HG03039 (cell line): ENCODE results near the gene PFKFB3.
"Not testable (repeated sequence)": the region's sequence is repeated elsewhere in the genome, so short reads cannot be mapped to it uniquely, and the experiment has no call there.

Experiments used
- ATAC-seq: cut with Tn5 transposase; IDR thresholded peaks from one replicate; pipeline ENCODE4 v1.9.1; 2021; ENCODE audit warnings: mild to moderate bottlenecking, moderate library complexity; ENCODE audit not compliant: unreplicated experiment

The PFKFB3 gene

DNA sequence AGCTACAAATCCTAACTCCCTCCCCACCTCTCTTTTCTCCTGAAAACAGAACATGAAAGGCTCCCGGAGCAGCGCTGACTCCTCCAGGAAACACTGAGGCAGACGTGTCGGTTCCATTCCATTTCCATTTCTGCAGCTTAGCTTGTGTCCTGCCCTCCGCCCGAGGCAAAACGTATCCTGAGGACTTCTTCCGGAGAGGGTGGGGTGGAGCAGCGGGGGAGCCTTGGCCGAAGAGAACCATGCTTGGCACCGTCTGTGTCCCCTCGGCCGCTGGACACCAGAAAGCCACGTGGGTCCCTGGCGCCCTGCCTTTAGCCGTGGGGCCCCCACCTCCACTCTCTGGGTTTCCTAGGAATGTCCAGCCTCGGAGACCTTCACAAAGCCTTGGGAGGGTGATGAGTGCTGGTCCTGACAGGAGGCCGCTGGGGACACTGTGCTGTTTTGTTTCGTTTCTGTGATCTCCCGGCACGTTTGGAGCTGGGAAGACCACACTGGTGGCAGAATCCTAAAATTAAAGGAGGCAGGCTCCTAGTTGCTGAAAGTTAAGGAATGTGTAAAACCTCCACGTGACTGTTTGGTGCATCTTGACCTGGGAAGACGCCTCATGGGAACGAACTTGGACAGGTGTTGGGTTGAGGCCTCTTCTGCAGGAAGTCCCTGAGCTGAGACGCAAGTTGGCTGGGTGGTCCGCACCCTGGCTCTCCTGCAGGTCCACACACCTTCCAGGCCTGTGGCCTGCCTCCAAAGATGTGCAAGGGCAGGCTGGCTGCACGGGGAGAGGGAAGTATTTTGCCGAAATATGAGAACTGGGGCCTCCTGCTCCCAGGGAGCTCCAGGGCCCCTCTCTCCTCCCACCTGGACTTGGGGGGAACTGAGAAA, 30.4 kb downstream of the PFKFB3 start:
- no peak for ATAC-seq

- ATAC-seq = no peak
These were observed 31.1 kb downstream of the PFKFB3 start for GRCh38 chr10:6233725-6234277.

DNA sequence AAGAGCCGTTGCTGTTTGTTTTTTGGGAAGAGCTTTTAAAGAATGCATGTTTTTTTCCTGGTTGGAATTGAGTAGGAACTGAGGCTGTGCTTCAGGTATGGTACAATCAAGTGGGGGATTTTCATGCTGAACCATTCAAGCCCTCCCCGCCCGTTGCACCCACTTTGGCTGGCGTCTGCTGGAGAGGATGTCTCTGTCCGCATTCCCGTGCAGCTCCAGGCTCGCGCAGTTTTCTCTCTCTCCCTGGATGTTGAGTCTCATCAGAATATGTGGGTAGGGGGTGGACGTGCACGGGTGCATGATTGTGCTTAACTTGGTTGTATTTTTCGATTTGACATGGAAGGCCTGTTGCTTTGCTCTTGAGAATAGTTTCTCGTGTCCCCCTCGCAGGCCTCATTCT, 31.6 kb downstream of the PFKFB3 start:
- no peak for ATAC-seq

- no peak for ATAC-seq
These were observed 33.8 kb downstream of the PFKFB3 start for GRCh38 chr10:6236349-6237198.

GRCh38 chr10:6237199-6237530, 34.4 kb downstream of the PFKFB3 start:
- no peak for ATAC-seq

DNA sequence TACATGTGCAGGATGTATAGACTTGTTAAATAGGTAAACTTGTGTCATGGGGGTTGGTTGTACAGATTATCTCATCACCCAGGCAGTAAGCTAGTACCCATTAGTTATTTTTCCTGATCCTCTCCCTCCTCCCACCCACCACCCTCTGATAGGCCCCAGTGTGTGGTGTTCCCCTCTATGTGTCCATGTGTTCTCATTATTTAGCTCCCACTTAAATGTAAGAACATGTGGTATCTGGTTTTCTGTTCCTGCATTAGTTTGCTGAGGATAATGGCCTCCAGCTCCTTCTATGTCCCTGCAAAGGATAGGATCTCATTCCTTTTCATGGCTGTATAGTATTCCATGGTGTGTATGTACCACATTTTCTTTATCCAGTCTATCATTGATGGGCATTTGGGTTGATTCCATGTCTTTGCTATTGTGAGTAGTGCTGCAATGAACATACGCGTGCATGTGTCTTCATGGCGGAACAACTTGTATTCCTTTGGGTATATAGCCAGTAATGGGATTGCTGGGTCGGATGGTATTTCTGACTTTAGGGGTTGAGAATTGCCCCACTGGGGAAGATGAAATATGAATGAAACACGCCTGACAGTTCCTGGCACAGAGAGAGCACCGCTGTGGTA, 36.0 kb downstream of the PFKFB3 start:
- ATAC-seq = not testable (repeated sequence)

- no peak for ATAC-seq
These were observed 36.7 kb downstream of the PFKFB3 start for GRCh38 chr10:6239213-6239991.

DNA sequence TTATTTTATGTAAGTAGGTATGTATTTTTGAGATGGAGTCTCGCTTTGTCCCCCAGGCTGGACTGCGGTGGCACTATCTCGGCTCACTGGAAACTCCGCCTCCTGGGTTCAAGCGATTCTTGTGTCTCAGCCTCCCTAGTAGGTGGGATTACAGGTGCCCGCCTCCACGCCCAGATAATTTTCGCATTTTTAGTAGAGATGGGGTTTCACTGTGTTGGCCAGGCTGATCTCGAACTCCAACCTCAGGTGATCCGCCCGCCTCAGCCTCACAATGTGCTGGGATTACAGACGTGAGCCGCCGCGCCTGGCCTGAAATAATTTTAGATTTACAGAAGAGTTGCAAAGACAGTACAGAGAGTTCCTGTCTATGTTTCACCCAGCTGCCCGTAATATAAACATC, 37.5 kb downstream of the PFKFB3 start:
- no peak for ATAC-seq

DNA sequence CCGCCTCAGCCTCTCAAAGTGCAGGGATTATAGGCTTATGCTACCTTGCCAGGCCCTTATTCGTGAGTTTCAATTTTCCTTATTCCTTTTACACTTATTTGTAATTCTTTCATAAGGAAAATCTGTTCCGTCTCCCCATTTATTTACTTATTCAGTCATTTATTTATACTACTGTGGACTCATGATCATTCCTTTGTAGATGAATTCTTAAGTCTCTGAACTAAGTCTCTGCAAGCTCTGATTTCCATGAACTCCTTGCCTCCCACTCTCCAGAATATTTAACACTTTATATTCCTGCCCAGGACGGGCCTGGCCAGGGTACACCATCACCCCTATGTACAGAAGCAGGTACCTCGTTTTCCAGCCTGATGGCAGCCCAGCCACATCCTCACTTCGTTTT, 39.4 kb downstream of the PFKFB3 start:
- ATAC-seq = no peak

DNA sequence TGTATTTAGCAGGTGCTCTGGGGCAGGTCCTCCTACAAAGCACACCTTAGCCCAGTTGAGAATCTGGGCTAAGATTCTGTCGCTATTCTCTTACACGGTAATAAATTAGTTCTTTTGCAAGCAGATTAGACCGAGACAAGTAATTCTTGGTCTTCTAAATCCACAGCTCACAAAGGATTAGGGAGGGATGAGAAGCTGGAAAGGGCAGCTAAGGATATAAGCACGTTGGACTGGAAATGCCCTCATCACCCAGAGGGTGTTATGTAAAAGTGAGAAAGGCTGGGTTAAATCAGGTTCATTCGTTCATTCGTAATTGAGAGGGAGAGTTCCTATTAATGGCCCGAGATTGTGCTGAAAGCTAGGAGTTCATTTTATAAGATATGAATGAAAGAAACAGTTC, 41.8 kb downstream of the PFKFB3 start:
- no peak for ATAC-seq

- no peak for ATAC-seq
These were observed 44.4 kb downstream of the PFKFB3 start for GRCh38 chr10:6247041-6247712.

GRCh38 chr10:6248908-6249307, 46.2 kb downstream of the PFKFB3 start:
- ATAC-seq = not testable (repeated sequence)

- ATAC-seq = no peak
These were observed 47.0 kb downstream of the PFKFB3 start for GRCh38 chr10:6249698-6250097.

DNA sequence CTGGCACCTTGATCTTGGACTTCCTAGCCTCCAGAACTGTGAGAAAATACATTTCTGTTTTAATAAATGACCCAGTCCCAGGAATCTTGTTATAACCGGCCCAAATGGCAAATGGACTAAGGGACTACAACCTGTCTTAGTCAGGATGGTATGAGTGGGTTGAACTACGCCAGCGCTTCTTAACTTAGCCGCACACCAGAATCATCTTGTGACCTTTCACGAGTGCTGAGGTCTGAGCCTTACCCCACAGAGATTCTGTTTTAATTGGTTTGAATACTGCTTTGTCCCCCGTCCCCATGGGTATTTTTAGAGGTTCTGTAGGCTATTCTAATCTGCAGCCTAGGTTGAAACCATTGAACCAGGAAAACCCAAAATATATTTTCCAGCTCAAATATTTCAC, 48.0 kb downstream of the PFKFB3 start:
- no peak for ATAC-seq

GRCh38 chr10:6254201-6254600, 51.5 kb downstream of the PFKFB3 start:
- ATAC-seq = no peak

- ATAC-seq = no peak
These were observed 52.9 kb downstream of the PFKFB3 start for GRCh38 chr10:6255548-6256061.

DNA sequence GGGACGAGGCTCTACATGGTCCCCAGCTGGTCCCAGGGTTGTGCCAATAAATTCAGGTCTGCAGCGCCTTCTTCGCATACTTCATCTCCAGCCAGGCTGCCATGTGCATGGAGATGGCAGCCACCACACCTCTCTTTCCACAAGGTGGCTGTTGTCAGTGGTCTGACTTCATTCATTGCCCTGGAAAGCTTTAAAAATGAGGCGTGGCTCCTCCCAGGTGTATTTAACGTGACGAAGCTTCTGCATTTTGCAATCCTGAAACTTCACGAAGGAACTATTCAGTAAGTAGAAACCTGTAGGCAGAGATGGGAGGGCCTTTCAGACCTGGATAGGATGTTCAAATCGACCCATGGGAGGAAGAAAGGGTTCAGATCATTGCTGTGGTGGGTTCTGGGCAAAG, 53.7 kb downstream of the PFKFB3 start:
- no peak for ATAC-seq

GRCh38 chr10:6259153-6259552, 56.4 kb downstream of the PFKFB3 start:
- no peak for ATAC-seq

- ATAC-seq = no peak
These were observed 58.1 kb downstream of the PFKFB3 start for GRCh38 chr10:6260843-6261242.

DNA sequence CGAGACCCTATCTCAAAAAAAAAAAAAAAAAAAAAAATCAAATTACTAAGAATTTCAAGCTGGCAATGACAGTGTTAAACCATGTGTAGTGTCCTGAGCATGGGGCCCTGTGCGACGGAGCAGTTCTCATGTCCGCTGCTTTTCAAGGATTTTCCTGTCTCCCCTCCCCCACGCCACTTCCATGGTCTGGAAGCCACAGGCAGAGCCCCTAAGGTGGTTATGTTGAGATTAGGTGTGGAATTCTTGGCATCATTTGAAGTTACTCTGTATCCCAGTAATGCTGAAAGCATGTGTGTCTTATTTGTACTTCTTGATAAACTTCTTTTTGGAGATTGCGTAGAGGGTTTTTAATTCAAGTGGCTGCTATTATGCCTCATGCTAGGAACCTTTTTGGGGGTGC, 65.2 kb downstream of the PFKFB3 start:
- ATAC-seq = no peak
